ENCODE data around the gene VASN. TPM values are rescaled to one million over a fixed set of nuclear protein-coding genes. Genes with fewer than 3 reads are reported as not detected.
A peak's percentile ranks its signal among the peaks of the same experiment; 100 is the strongest.

The VASN gene
- total and polyA plus RNA-seq, 9 of the 15 experiments (the other 6 are each of a cell fraction or from before 2014, with no cell fraction given) = 0.01 to 2.5 (median 0.41) TPM; not detected in 1

DNA sequence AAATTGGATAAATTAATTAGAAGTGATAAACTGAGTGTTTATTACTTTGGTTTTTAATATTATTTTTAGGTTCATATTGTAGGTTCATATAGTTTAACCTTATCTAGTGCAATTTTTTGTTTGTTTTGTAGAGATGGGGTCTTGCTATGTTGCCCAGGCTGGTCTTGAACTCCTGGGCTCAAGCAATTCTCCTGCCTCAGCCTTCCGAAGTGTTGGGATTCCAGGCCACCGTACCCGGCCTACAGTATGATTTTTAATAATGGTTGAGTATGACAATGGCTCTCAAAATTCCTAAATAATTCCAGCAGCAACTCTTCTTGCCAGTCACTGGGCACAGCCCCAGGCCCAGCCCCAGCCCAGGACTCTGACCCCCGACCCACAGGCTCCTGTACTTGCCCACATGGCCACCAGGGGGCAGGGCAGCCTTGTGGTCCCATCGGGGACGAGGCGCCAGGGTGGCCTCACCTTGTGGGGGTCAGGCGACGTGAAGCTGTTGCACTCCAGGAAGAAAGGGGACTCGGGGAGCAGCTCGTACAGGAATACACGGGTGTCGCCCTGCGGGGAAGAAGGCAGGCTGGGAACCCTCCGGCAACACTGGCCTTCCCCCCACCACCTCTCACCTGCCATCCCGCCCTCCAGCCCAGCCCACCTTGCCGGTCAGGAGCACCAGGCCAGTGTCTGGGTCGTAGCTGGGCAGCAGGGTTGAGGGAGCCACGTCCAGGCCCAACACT, 12.7 kb upstream of the VASN start:
- Histone ChIP-seq H4K20me1 (replicated peaks; ENCODE audit: control insufficient read depth, insufficient read depth, low read length) (no peaks in the 10 kb centered on the region), H3K4me3 (no peak overlapping the region), H3K79me2 (ENCODE audit: control insufficient read depth, insufficient read depth, low read length) (no peaks in the 10 kb centered on the region), H2AFZ (ENCODE audit: low read depth, low read length) (no peak overlapping the region), H3K9ac (ENCODE audit: insufficient read depth in 1 of 2, low read depth in 2 of 2, low read length in 2 of 2) (peak overlapping the region in 1 of 2 experiments; percentile 48; a peak in 1 of 4 replicates), H3K36me3 (ENCODE audit: control insufficient read depth, insufficient read depth, low read length) (peaks cover 55% of the 10 kb centered on the region; the same call in 2 of the 3 replicates), H3K27me3 (ENCODE audit: control insufficient read depth in 2 of 2, insufficient read depth in 2 of 2, low read length in 2 of 2) (no peaks in the 10 kb centered on the region), H3K4me2 (ENCODE audit: insufficient read depth, low read length) (no peak overlapping the region), H3K9me3 (replicated peaks; ENCODE audit: control insufficient read depth, insufficient read depth, low read depth, low read length) (no peaks in the 10 kb centered on the region), H3K9me1 (ENCODE audit: control insufficient read depth, insufficient read depth, low read length) (no peaks in the 10 kb centered on the region), H3K27ac (ENCODE audit: extremely low read depth, low read depth, low read length) (no peak overlapping the region), H3K4me1 (replicated peaks in 1 of 2; ENCODE audit: control insufficient read depth in 2 of 2, insufficient read depth in 2 of 2, low read length in 2 of 2) (peaks cover 0 to 43% of the 10 kb centered on the region in 2 experiments; a peak in 2 of 5 replicates)
- DNase-seq (ENCODE audit: extremely low read depth in 1 of 4, low spot score in 3 of 4) (peak; percentile 74 to 80 (median 79)), ATAC-seq (peak; percentile 86), FAIRE-seq (peak; percentile 78)
- 47% methylated on average over 15 of the region's 19 CpGs for WGBS (ENCODE audit: insufficient coverage, low coverage, missing lambda C conversion rate)
- CTCF ChIA-PET (ENCODE audit: low intra/inter-chr PET ratio) = interaction anchor here (0.7 to 4.1 kb wide), 3 partner anchors 44 to 117 kb away, joined by 3 to 70 read pairs (median 4); partner anchors contain the start of gene HMOX2
- in situ Hi-C loops (cut with MboI) = no loop called here
- POLR2A ChIA-PET = interaction anchor here (0.6 to 1.3 kb wide), 5 partner anchors 9 to 56 kb away, joined by 3 to 7 read pairs (median 5); no protein-coding TSS in a partner anchor
- intact Hi-C loops (cut with micrococcal nuclease) = loop anchor here (1.0 kb wide), 1 partner anchor 43 kb away; no protein-coding TSS in a partner anchor
- no TSS peak for BruUV-seq (replicated peaks)
- TF ChIP-seq TEAD1 (CRISPR knock-in tag; IDR thresholded peaks at IDR 0.05) = no peak
- no peak for TF ChIP-seq HNRNPH1 (optimal IDR thresholded peaks at IDR 0.05; ENCODE audit: low read depth, low read length)
- no peak for TF ChIP-seq GTF2A2 (tag; IDR thresholded peaks at IDR 0.05)
- TF ChIP-seq ZC3H11A (IDR thresholded peaks at IDR 0.05; ENCODE audit: low read depth, low read length) = no peak
- no peak for TF ChIP-seq RBM17 (IDR thresholded peaks at IDR 0.05; ENCODE audit: borderline replicate concordance, low read depth, low read length)
- TF ChIP-seq RAD21 (CRISPR knock-in tag; conservative IDR thresholded peaks at IDR 0.05 in 1 of 2, IDR thresholded peaks at IDR 0.05 in 1 of 2) = peak; percentile 82 to 90
- no peak for TF ChIP-seq JUNB (CRISPR knock-in tag; conservative IDR thresholded peaks at IDR 0.05)
- TF ChIP-seq ZNF444 (CRISPR knock-in tag; IDR thresholded peaks at IDR 0.05) = no peak
- no peak for TF ChIP-seq FOSL1 (tag; conservative IDR thresholded peaks at IDR 0.05)
- TF ChIP-seq, protein P1, sequence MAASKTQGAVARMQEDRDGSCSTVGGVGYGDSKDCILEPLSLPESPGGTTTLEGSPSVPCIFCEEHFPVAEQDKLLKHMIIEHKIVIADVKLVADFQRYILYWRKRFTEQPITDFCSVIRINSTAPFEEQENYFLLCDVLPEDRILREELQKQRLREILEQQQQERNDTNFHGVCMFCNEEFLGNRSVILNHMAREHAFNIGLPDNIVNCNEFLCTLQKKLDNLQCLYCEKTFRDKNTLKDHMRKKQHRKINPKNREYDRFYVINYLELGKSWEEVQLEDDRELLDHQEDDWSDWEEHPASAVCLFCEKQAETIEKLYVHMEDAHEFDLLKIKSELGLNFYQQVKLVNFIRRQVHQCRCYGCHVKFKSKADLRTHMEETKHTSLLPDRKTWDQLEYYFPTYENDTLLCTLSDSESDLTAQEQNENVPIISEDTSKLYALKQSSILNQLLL (CRISPR knock-in tag; IDR thresholded peaks at IDR 0.05; ENCODE audit: borderline replicate concordance) = no peak
- TF ChIP-seq ZNF316 (IDR thresholded peaks at IDR 0.05) = no peak
- TF ChIP-seq, protein P2, sequence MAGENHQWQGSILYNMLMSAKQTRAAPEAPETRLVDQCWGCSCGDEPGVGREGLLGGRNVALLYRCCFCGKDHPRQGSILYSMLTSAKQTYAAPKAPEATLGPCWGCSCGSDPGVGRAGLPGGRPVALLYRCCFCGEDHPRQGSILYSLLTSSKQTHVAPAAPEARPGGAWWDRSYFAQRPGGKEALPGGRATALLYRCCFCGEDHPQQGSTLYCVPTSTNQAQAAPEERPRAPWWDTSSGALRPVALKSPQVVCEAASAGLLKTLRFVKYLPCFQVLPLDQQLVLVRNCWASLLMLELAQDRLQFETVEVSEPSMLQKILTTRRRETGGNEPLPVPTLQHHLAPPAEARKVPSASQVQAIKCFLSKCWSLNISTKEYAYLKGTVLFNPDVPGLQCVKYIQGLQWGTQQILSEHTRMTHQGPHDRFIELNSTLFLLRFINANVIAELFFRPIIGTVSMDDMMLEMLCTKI (IDR thresholded peaks at IDR 0.05; ENCODE audit: partially characterized antibody) = no peak
- TF ChIP-seq, protein P3, sequence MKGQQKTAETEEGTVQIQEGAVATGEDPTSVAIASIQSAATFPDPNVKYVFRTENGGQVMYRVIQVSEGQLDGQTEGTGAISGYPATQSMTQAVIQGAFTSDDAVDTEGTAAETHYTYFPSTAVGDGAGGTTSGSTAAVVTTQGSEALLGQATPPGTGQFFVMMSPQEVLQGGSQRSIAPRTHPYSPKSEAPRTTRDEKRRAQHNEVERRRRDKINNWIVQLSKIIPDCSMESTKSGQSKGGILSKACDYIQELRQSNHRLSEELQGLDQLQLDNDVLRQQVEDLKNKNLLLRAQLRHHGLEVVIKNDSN (CRISPR knock-in tag; IDR thresholded peaks at IDR 0.05) = peak; percentile 21; the same call in 1 of the 2 replicates
- no peak for TF ChIP-seq ZFPM2 (CRISPR knock-in tag; IDR thresholded peaks at IDR 0.05)
- TF ChIP-seq RCOR1 (IDR thresholded peaks at IDR 0.05; ENCODE audit: borderline replicate concordance in 1 of 2, low read depth in 2 of 2, low read length in 2 of 2) = no peak
- TF ChIP-seq ADNP (tag; IDR thresholded peaks at IDR 0.05) = no peak
- no peak for TF ChIP-seq CCAR2 (IDR thresholded peaks at IDR 0.05; ENCODE audit: low read depth, low read length)
- 0 out of 2 replicates have a peak, but pooled peaks have one; percentile 21 for TF ChIP-seq CREM (IDR thresholded peaks at IDR 0.05; ENCODE audit: low read depth)
- peak; percentile 65; the same call in 1 of the 2 replicates for TF ChIP-seq STAG1 (CRISPR knock-in tag; IDR thresholded peaks at IDR 0.05; ENCODE audit: borderline replicate concordance)

All from K562 (cell line).